HG03520 (cell line): ENCODE measurements around the gene TSR3.
A peak's percentile ranks its signal among the peaks of the same experiment; 100 is the strongest.

Source experiments
- ATAC-seq: cut with Tn5 transposase; IDR thresholded peaks from one replicate; pipeline ENCODE4 v1.9.1; 2021; ENCODE audit warnings: mild to moderate bottlenecking, moderate library complexity; ENCODE audit not compliant: unreplicated experiment

The TSR3 gene

GRCh38 chr16:1355591-1355990 is 3.9 kb upstream of the TSR3 start:
- ATAC-seq = no peak

DNA sequence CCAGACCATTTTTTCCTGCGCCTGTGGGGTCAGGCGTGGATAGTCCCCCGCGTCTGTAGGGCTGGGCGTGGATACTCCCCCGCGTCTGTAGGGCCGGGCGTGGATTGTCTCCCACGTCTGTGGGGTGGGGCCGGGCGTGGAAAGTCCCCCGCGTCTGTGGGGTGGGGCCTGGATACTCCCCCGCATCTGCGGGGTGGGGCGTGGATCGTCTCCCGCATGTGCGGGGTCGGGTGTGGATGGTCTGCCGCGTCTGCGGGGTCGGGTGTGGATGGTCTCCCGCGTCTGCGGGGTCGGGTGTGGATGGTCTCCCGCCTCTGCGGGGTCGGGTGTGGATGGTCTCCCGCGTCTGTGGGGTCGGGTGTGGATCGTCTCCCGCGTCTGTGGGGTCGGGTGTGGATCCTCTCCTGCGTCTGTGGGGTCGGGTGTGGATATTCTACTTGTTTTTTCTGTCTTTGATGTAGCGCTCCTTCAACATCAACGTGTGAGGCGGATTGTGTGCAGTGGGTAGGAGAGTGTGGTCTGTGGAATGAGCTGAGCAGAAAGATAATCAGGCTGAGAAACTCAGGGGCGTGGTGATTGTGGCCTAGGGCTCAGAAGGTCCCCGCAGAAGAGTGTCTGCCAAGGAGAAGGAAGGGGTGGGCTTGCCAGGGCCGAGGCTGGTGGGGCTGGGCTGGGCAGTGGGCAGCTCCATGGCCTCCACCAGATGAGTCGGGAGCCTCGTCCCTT is 3.3 kb upstream of the TSR3 start:
- ATAC-seq = no peak

GRCh38 chr16:1351215-1351581 is 480 bp downstream of the TSR3 start:
- ATAC-seq = peak; percentile 18

DNA sequence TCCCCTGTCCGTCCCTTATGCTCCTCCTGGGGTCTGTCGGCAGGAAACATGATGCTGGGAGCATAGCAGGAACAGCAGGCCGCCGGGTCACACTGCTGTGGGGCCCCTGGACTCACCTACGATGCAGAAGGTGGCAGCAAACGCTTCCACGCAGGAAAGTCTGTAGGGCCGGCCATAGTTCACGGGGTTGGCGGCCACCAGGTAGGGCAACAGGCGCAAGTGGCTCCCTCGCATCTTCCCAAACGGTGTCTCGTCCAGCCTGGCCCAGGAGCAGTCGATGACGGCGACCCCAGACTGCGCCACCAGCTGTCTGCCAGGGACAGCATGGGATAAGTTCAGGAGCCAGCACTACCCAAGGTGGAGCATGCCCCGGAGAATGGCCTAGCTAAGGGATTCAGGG is 987 bp downstream of the TSR3 start:
- no peak for ATAC-seq

DNA sequence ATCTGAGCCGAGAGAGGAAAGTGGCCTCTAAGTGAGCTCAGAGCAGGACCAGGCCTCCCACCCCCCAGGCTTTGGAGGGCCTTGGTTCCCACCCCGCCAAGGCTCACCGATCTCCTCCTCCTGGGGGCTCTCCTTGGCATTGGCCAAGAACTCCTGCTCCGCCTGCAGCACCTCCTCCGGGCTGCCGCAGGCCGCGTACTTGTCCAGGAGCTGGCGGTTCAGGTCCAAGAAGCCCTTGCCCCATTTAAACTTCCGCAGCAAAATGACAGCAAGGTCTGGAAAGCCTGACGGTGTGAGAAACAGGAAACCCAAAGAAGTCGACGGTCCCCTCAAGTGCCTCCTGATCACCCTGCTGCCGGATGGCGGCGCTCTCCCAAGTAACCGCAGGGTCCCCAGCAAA is 1.7 kb downstream of the TSR3 start:
- ATAC-seq = no peak

DNA sequence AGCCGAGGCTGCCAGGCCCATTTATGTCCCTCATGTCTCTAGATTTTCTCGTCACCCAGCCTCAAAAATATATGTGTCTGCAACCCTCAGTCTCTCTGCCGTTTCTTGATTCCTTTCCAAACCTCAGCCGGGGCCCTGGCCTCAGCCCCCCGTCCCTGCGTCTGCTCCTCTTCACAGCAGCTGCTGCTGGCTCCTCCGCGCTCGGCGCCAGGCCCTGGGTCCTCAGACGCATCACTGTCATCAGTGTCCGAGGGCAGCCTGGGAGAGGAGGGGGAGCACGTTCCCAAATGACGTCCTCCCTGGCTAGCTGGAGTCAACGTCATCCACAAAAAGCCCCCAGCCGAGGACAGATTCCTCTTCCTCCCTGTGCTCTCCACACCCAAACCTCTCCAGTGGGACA is 2.3 kb downstream of the TSR3 start:
- no peak for ATAC-seq

DNA sequence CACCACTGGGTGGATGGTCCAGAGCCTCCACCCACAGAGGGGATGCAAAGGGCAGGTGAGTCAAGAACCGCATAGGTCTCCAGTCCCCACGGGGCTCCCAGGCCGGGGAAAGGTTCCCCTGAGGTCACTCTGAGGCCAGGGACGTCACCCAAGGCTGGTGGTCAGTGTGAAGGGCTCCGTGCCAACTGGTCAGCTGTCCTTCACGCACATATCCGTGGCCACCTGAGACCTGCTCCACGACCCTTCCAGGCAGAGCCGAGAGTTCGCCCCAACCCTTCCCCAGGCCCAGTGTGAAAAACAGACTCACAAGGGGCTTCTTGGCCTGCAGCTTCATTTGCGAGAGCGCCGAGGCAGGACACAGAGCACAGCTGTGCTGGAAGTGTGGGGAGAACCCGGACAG is 2.8 kb downstream of the TSR3 start:
- ATAC-seq = no peak

- ATAC-seq = no peak
Measured at GRCh38 chr16:1348441-1348840, 3.2 kb downstream of the TSR3 start.

DNA sequence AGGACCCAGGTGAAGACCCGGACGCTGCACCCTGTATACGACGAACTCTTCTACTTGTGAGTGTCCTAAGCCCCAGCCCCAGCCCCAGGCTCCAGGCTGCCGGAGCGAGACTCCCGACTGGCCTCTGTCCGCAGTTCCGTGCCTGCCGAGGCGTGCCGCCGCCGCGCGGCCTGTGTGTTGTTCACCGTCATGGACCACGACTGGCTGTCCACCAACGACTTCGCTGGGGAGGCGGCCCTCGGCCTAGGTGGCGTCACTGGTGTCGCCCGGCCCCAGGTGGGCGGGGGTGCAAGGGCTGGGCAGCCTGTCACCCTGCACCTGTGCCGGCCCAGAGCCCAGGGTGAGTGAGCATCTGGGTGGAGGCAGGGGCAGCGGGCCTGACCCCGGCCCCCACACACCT is 3.7 kb downstream of the TSR3 start:
- ATAC-seq = no peak

- ATAC-seq = no peak
Measured at GRCh38 chr16:1347286-1347855, 4.3 kb downstream of the TSR3 start.

- ATAC-seq = no peak
Measured at GRCh38 chr16:1346422-1347285, 5.0 kb downstream of the TSR3 start.

GRCh38 chr16:1345651-1346421 is 5.8 kb downstream of the TSR3 start:
- ATAC-seq = no peak

DNA sequence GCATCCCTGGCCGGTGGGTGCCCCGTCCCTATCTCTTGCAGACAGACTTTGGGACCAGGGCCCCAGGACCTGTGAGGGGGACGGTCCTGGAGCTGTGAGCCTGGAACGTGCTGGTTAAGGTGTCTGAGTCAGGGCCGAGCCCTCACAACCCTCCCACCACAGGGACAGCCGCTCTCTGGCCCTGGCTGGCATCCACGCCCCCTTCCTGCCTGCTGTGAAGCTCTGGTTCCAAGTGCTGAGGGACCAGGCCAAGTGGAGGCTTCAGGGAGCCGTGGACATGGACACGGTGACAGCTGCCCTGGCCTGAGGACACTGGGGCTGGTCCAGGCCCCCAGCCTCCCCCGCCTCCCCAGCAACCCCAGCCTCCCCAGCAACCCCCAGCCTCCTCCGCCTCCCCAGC is 6.6 kb downstream of the TSR3 start:
- no peak for ATAC-seq

DNA sequence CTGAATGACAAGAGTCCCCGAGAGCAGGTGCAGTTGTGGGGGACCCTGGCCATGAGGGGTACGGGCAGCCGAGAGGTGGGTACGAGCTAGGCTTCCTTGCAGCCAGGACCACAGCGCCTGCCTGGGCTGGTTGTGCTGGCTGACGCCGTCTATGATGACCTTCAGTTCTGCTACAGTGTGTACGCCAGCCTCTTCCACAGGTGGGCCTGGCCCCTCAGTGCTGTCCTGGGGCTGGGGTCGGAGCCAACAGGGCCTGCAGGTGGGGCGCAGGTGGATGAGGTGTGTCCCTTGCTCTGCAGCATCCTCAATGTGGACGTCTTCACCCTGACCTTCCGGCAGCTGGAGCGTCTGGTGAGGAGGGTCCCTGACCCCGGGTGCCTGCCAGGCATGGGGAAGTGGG is 7.2 kb downstream of the TSR3 start:
- ATAC-seq = no peak

- no peak for ATAC-seq
Measured at GRCh38 chr16:1343428-1344242, 8.0 kb downstream of the TSR3 start.

DNA sequence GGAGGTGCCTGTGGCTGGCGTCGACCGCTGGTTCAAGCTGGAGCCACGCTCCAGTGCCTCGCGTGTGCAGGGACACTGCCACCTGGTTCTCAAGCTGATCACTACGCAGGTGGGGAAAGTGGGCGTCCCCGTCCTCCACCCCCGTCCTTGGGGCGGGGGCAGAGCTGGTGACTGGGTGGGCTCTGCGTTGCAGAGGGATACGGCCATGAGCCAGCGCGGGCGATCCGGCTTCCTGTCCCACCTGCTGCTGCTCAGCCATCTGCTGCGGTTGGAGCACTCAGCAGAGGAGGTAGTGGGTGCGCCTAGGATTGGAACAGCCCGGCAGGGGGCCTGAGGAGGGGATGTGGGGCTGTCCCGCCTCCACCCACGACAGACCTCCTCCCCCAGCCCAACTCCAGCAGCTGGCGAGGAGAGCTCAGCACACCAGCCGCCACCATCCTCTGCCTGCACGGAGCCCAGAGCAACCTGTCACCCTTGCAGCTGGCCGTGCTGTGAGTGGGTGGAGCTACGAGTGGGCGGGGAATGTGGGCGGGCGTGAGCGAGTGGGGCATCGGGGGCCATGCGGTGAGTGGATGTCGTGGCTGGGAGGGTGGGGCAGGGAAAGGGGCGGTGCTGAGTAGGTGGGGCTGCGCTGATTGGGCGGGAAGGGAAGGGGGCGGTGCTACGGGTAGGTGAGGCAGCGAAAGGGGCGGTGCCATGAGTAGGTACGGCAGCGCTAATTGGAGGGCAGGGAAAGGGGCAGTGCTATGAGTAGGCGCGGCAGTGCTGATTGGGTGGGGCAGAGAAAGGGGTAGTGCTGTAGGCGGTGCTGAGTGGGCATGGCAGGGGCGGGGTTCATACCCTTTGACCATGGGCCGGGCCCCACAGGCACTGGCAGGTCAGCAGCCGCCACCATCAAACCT is 8.9 kb downstream of the TSR3 start:
- peak; percentile 79 for ATAC-seq

DNA sequence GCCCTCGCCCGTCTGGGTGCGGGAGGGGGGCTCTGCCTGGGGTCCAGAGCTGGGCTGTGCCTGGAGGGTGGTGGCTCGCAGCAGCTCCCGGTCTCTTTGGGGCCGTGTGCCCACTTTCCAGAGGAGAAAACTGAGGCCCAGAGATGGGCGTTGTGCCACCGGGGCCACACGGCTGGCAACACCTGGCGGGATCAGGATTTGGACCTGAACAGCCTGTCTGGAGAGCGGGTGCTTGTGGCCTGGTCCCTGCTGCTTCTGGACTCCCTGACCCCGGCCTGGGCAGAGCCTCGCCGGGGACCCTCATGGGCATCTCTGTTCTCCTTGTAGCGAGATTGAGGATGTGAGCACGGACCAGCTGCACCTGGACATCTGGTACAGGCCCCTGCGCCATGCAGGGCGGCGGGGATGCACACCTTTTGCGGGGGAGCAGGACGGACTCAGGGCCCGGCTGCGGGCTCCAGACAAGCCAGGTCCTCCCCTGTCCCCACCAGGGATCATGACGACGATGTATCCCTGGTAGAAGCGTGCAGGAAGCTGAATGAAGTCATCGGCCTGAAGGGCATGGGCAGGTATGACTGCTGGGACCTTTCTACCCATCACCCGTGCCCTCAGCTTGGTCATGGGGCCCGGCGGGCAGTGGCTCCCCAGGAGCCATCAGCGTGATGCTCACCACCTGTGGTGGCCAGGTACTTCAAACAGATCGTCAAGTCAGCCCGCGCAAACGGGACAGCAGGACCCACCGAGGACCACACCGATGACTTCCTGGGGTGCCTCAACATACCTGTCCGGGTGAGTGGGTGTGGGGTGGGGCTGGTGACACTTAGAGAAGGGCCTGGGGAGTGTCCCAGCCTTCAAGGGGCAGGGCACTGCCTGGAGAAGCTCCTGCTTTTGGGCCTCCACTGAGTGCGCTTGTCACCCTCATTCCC is 9.9 kb downstream of the TSR3 start:
- no peak for ATAC-seq

- ATAC-seq = no peak
Measured at GRCh38 chr16:1340730-1341494, 10.8 kb downstream of the TSR3 start.
